GM20000 (cell line): ENCODE measurements around the gene ZBTB42.

Source experiments
- DNase-seq: peaks from one replicate; pipeline ENCODE4 v3.0.0; 2012; ENCODE audit warnings: low spot score
- CTCF ChIP-seq: IDR thresholded peaks from 2 replicates; pipeline ENCODE4 v1.5.1; 2012; ENCODE audit warnings: mild to moderate bottlenecking, control low read depth; ENCODE audit errors: extremely low read depth, missing control alignments

The ZBTB42 gene

GRCh38 chr14:104800771-104801519 lies at the start of gene ZBTB42:
ZBTB42 (plus strand) TSS chr14:104801101; CDS start chr14:104801198, 97 bp downstream.
- peak; percentile 87 for DNase-seq
- no peak for TF ChIP-seq CTCF

- DNase-seq: no peak
- no peak for TF ChIP-seq CTCF
Measured at GRCh38 chr14:104751539-104752422, 49.1 kb upstream of the ZBTB42 start.

GRCh38 chr14:104752423-104752734 lies 48.5 kb upstream of the ZBTB42 start:
- DNase-seq: peak; percentile 99
- no peak for TF ChIP-seq CTCF

GRCh38 chr14:104752735-104753527 lies 48.0 kb upstream of the ZBTB42 start, which contains the start of gene SIVA1:
SIVA1 (plus strand) TSS chr14:104753147; CDS start chr14:104753202, 55 bp downstream.
- TF ChIP-seq CTCF: no peak
- DNase-seq: peak; percentile 100

DNA sequence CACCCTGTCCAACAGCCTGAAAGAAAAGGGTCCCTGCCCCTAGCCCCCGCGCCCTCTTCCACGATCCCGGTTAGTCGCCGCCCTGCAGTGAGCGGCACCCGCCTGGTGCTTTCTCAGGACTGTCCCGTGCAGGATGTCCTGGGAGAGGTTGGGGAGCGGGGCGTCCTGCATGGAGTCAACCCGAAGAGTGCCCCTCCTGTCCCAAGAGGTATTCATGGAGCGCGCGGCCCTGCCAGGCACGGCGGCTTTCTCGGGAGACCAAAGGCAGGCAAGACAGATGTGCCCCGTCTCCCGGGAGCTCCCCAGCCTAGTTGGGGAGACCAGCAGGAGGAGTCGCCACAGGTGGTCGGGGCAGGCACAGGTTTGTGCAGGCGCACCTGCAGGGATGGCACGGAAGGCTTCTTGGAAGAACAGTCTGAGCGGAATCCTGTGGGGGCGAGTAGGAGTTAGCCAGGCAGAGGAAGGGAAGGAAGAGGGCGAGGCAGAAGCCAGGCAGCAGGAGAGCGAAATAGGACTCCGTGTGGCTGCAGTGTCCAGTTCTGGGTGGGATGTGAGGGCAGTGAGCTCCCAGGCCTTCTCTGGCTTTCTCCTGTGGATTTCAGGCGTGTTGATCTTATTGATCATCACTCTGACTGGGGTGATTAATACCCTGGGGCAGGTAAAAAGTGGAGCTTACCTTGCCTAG lies 47.2 kb upstream of the ZBTB42 start:
- TF ChIP-seq CTCF: no peak
- no peak for DNase-seq

DNA sequence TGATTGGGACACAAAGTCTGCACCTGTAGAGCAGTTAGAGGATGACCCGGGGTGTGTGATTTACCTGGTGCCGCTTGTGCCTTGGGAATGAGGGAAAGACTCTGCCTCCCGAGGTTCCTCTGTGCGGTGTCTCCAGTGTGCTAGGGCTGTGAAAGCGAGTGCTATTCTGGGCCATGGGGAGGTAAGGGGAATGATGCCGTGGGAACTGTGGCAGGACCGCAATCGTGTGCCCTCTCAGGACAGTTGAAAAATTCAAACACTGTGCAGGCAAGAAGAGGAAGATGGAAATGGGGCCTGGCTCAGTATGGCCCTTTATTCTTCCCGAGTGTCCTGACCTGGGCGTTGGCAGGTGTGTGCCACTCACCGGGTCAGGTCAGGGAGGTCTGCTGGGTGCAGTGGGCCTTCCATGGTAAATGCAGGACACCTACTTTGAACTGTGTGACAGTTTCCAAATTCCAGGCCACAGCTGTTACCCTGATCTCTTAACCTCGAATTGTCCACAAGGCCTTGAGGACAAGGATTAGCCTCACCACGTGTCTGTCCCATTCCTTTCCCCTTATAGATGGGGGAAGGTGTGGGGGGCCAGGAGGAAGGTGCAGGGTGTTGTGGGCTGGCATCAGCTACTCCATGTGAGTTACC lies 46.6 kb upstream of the ZBTB42 start:
- TF ChIP-seq CTCF: no peak

More for the DNA sequence above, 46.6 kb upstream of the ZBTB42 start:
- no peak for DNase-seq
